HG02938 (cell line): ENCODE measurements around the gene NTF3.

Source experiments
- ATAC-seq: cut with Tn5 transposase; IDR thresholded peaks from one replicate; pipeline ENCODE4 v1.9.1; 2021; ENCODE audit warnings: mild to moderate bottlenecking, moderate library complexity; ENCODE audit not compliant: unreplicated experiment

The NTF3 gene

GRCh38 chr12:5485454-5485853, 53.5 kb downstream of the NTF3 start:
- ATAC-seq, result no peak

GRCh38 chr12:5487076-5487475, 55.2 kb downstream of the NTF3 start:
- ATAC-seq, result no peak

- no peak for ATAC-seq
Observed at GRCh38 chr12:5487948-5488625, 56.2 kb downstream of the NTF3 start.

GRCh38 chr12:5488626-5488955, 56.7 kb downstream of the NTF3 start:
- ATAC-seq, result no peak

GRCh38 chr12:5489017-5489416, 57.1 kb downstream of the NTF3 start:
- no peak for ATAC-seq

- no peak for ATAC-seq
Observed at GRCh38 chr12:5489760-5490406, 58.0 kb downstream of the NTF3 start.

GRCh38 chr12:5492562-5492961, 60.7 kb downstream of the NTF3 start:
- ATAC-seq, result no peak

GRCh38 chr12:5493018-5493417, 61.1 kb downstream of the NTF3 start:
- no peak for ATAC-seq

GRCh38 chr12:5494343-5494742, 62.4 kb downstream of the NTF3 start:
- no peak for ATAC-seq

GRCh38 chr12:5497329-5498053, 65.6 kb downstream of the NTF3 start:
- ATAC-seq, result no peak

GRCh38 chr12:5498076-5498475, 66.2 kb downstream of the NTF3 start:
- ATAC-seq, result no peak

GRCh38 chr12:5498806-5499205, 66.9 kb downstream of the NTF3 start:
- no peak for ATAC-seq

GRCh38 chr12:5499566-5500330, 67.8 kb downstream of the NTF3 start:
- ATAC-seq, result no peak

- ATAC-seq, result no peak
Observed at GRCh38 chr12:5500331-5500659, 68.4 kb downstream of the NTF3 start.

- ATAC-seq, result no peak
Observed at GRCh38 chr12:5503774-5504173, 71.9 kb downstream of the NTF3 start.

GRCh38 chr12:5505116-5505515, 73.2 kb downstream of the NTF3 start:
- ATAC-seq, result no peak

- ATAC-seq, result no peak
Observed at GRCh38 chr12:5505751-5506150, 73.8 kb downstream of the NTF3 start.

GRCh38 chr12:5506295-5506694, 74.4 kb downstream of the NTF3 start:
- ATAC-seq, result no peak

- no peak for ATAC-seq
Observed at GRCh38 chr12:5506821-5507231, 74.9 kb downstream of the NTF3 start.

- ATAC-seq, result no peak
Observed at GRCh38 chr12:5507401-5507935, 75.6 kb downstream of the NTF3 start.

GRCh38 chr12:5507944-5508343, 76.0 kb downstream of the NTF3 start:
- no peak for ATAC-seq
